Brain microvascular endothelial cell (primary cell): ENCODE measurements around the gene CFAP141.

Experiments used
- DNase-seq: peaks from one replicate; pipeline ENCODE4 v3.0.0-alpha.2; 2020
- H3K27ac ChIP-seq: fragments of 250-450 bp; sonication (Bioruptor Pico); 2 replicates; pipeline ENCODE4 v1.5.1; 2020; ENCODE audit warnings: mild to moderate bottlenecking, moderate library complexity
- H3K27me3 ChIP-seq: fragments of 250-450 bp; sonication (Bioruptor Pico); replicated peaks from 2 replicates; pipeline ENCODE4 v1.5.1; 2020; ENCODE audit warnings: mild to moderate bottlenecking
- H3K36me3 ChIP-seq: fragments of 250-450 bp; sonication (Bioruptor Pico); replicated peaks from 2 replicates; pipeline ENCODE4 v1.5.1; 2020; ENCODE audit warnings: mild to moderate bottlenecking
- H3K4me3 ChIP-seq: 2 replicates; pipeline ENCODE4 v1.5.1; 2011; ENCODE audit warnings: low read depth, mild to moderate bottlenecking, control low read depth, low read length, moderate library complexity
- in situ Hi-C: cut with HindIII; loops from 2 replicates; pipeline ENCODE4 v1.10.0; 2017; ENCODE audit warnings: low sequenced_read_pairs, low pct_ligation_motif_present
- TF ChIP-seq, protein P1 (sequence below): IDR thresholded peaks from 2 replicates; pipeline ENCODE4 v1.5.1; 2011; ENCODE audit warnings: low read depth, mild to moderate bottlenecking, moderate library complexity, low read length, control low read depth, inconsistent platforms; ENCODE audit errors: missing control alignments

Gene CFAP141

DNA sequence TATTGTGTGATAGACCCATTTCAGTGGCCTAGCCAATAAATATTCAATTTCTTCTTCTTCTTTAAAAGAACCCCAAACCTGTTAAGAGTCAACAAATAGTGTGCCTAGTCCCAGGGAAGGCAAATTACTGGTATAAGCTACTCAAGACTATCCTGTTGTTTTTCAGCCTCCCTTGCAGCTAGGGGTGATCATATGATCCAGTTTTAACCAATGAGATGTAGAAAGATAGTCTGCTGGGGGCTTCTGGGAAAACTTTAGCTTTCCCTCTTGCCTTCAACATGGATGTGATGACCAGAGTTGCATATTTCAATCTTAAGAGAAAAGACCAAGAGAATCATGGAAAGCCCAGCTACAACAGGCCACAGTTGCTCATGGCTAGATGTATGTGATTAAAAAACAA is 46.6 kb downstream of the CFAP141 start:
- no peak overlapping the region for H3K4me3 ChIP-seq
- DNase-seq = no peak
- H3K27ac ChIP-seq = no peak overlapping the region
- H3K36me3 ChIP-seq = peaks cover 89% of the 10 kb centered on the region
- H3K27me3 ChIP-seq = no peaks in the 10 kb centered on the region
- in situ Hi-C loops = no loop called here
- TF ChIP-seq, protein P1, sequence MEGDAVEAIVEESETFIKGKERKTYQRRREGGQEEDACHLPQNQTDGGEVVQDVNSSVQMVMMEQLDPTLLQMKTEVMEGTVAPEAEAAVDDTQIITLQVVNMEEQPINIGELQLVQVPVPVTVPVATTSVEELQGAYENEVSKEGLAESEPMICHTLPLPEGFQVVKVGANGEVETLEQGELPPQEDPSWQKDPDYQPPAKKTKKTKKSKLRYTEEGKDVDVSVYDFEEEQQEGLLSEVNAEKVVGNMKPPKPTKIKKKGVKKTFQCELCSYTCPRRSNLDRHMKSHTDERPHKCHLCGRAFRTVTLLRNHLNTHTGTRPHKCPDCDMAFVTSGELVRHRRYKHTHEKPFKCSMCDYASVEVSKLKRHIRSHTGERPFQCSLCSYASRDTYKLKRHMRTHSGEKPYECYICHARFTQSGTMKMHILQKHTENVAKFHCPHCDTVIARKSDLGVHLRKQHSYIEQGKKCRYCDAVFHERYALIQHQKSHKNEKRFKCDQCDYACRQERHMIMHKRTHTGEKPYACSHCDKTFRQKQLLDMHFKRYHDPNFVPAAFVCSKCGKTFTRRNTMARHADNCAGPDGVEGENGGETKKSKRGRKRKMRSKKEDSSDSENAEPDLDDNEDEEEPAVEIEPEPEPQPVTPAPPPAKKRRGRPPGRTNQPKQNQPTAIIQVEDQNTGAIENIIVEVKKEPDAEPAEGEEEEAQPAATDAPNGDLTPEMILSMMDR = no peak

DNA sequence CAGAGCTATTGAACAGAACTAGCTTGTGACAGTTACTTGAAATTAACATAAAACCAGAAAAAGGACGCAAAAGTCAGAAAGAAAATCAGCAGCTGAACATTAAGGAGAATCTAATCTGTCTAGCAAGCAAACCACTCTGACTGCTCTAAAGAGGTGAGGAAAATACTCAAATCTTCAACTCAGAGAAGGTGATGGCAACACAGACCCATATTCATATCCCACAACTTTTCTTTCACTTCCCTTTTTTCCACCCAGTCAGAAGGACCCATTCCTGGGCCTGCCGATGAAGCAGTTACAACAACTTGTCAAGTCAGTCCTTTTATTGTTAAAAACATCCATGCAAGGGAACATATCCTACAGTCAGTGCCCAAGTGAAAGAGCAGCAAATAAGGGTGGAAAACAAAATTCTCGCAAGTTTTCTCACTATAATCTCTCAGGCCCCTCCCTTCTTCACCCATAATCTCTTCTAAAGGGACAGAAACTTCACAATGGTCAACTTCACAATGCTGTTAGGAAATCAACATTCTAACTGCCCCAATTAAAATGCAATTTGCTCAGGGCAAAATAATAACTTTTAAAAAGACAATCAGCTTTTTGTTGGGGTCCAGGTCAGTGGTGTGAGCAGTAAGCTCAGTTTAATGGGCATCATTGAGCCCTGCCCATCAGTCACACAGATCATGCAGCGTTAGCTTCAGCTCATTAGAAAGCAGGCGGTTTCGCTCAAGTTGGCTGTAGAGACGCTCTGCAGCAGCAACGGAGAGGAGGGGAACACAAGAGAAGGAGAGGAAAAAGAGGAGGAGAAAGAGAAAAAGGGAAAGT is 47.6 kb downstream of the CFAP141 start:
- TF ChIP-seq, protein P1 = no peak
- in situ Hi-C loops = no loop called here
- H3K27ac ChIP-seq = no peak overlapping the region
- no peaks in the 10 kb centered on the region for H3K27me3 ChIP-seq
- H3K4me3 ChIP-seq = no peak overlapping the region
- no peak for DNase-seq
- peaks cover 82% of the 10 kb centered on the region for H3K36me3 ChIP-seq

DNA sequence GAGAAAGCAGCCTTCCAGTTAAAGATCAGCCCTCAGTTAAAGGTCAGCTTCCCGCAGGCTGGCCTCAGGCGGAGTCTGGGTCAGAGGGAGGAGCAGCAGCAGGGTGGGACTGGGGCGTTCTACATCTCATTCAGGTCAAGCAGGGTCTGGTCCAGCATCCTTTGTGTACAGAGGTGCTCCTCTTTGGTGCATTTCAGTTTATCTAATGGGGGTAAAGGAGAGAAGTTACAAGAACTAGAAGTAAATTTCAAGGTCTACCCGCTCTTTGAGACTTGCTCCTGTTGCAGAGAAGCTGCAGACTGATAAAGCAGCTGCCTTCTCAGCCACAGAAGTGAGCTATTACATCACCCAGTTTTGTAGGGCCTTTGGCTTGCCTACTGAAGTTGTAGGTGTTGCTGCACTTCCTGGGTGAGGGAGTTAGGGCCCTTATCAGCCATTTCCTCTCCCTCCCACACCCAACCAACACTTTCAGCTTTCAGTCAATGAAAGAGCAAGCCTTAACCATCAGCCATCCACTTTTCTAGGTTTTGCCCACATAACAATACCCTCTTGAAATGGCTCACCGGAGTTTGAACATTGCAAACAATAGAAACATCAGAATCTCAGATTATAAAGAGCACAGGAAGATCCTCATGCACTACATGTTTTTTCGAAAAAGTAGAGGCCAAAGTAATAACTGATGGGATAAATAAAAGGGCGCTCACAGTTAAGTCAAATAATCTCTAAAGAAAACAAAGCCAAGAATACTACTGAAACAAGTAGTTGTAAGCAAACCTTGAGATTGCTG is 48.4 kb downstream of the CFAP141 start:
- TF ChIP-seq, protein P1 = no peak
- in situ Hi-C loops = no loop called here
- no peaks in the 10 kb centered on the region for H3K27me3 ChIP-seq

DNA sequence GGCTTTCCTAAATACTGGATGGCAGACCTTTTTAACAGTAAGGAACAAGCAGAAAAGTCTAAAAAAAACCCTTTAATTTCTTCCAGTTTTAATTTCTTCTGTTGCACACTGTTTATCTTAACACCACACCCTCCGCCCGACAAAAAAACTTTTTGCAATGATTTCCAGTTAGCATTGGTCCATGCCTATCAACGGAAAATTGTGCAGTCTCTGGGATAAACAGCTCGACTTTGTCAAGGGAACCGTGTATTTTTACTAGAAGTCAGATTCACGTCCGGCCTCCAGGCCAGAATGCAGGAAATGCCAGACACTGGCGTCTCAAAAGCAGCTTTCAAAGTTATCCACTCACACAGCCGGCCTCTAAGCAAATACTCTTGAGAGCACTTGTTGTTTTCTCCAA is 50.9 kb downstream of the CFAP141 start:
- Histone ChIP-seq H3K27me3 (no peaks in the 10 kb centered on the region), H3K36me3 (peaks cover 55% of the 10 kb centered on the region), H3K4me3 (no peak overlapping the region), H3K27ac (peak overlapping the region; percentile 45)
- TF ChIP-seq, protein P1 = no peak
- in situ Hi-C loops = no loop called here
- peak; percentile 69 for DNase-seq

More for the DNA sequence above, 48.4 kb downstream of the CFAP141 start:
- peaks cover 74% of the 10 kb centered on the region for H3K36me3 ChIP-seq
- no peak overlapping the region for H3K27ac ChIP-seq
- peak; percentile 47 for DNase-seq
- H3K4me3 ChIP-seq = no peak overlapping the region

DNA sequence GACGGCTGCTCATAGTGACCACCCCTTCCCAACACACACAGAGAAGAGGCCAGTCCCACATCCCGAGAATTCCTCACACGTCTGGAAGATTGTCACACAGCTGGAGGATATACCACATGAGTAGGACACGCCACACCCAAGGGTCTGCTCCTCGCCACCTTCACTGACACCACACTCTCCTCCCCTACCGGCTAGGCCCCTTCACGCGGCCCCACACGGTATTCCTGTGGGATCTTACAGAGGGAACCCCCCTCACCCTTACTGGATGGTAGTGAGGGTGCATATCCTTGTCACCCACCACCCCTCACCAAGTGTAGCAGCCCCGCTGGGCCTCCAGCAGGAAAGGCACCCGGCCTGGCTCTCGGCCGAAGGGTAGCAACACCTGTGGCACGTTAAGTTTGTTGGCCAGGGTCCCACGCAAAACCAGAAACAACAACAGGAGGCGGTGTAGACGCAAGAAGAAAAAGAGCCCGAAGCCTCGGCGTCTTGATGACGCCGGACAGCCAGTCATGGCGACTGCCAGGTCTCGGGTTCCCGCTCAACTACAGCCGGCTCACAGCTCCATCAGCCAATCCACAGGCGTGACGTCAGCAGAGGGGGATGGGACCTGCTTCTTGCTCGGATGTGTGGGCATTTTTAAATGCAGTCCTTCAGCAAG is 51.5 kb downstream of the CFAP141 start, which contains the start of gene NUP210L:
TSS of gene NUP210L (minus strand) at position 540 of the 658 bp plus-strand sequence.
- Histone ChIP-seq H3K27ac (peak within 1 kb of the TSS; percentile 45), H3K36me3 (peaks cover 51% of the 10 kb centered on the region), H3K27me3 (no peaks in the 10 kb centered on the region), H3K4me3 (no peak within 1 kb of the TSS)
- TF ChIP-seq, protein P1 = no peak
- peak; percentile 17 for DNase-seq
- in situ Hi-C loops = no loop called here
